T follicular helper cell (primary cell): ENCODE data around the gene CTBP1.

Experiments used
- DNase-seq: peaks from one replicate; pipeline ENCODE4 v3.0.0-alpha.2; 2020; ENCODE audit warnings: low read depth

CTBP1 gene

GRCh38 chr4:1223841-1224809, 24.8 kb downstream of the CTBP1 start:
- DNase-seq: no peak

GRCh38 chr4:1222938-1223690, 25.8 kb downstream of the CTBP1 start:
- DNase-seq: no peak

DNA sequence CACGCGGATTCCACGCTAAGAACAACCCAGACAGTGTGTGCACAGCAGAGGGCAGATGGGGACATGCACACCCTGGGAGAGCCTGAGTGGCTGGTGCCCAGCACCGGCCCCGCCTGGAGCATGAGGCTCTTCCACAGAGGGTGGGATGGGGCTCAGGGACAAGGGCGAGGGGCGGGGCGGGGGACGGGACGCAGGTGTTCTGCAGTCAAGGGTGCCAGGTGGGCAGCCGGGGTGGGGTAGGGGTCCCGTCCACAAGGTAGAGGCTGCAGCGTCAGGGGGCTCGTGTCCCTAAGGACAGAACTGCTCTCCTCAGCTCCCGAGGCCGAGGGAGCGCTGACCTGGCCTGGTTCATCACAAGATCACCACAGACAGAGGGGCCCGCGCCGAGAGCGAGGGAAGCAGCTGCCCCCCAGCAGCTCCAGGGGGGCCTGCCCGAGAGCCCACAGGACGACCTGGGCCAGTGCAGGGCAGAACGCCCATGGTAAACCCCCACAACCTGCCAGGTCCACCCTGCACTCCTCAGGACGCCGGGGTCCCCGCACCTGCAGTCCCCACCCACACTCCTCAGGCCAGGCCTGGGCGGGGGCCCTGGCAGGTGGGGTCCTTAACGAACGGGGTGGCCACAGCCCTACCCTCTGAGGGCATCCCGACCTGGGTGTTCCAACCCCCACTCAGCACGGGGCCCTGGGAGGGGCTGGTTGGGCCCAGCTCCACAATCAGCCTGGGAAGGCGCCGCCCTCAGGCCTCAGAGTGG, 26.7 kb downstream of the CTBP1 start:
- DNase-seq: no peak

GRCh38 chr4:1221155-1221870, 27.6 kb downstream of the CTBP1 start:
- no peak for DNase-seq

GRCh38 chr4:1220566-1220965, 28.4 kb downstream of the CTBP1 start:
- no peak for DNase-seq

DNA sequence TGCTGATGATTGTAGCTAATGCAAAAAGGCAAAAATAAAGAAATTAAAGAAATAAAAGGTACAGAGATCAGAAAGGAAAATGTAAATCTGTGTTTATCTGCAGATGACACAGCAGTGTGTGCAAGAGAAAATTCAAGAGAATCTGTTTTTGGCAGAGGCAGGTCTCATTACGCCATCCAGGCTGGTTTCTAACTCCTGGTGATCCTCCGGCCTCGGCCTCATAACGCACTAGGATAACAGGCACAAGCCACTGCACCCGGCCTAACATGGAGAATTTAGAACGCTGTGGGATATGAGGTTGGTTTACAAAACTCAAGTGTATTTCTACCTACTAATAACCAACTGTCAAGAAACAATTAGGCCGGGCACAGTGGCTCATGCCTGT, 29.4 kb downstream of the CTBP1 start:
- DNase-seq: no peak

- DNase-seq: no peak
Observed at GRCh38 chr4:1218634-1219565, 30.0 kb downstream of the CTBP1 start.

GRCh38 chr4:1217366-1217765, 31.6 kb downstream of the CTBP1 start:
- DNase-seq: no peak

- DNase-seq: peak; percentile 53
Observed at GRCh38 chr4:1216869-1217294, 32.0 kb downstream of the CTBP1 start.

DNA sequence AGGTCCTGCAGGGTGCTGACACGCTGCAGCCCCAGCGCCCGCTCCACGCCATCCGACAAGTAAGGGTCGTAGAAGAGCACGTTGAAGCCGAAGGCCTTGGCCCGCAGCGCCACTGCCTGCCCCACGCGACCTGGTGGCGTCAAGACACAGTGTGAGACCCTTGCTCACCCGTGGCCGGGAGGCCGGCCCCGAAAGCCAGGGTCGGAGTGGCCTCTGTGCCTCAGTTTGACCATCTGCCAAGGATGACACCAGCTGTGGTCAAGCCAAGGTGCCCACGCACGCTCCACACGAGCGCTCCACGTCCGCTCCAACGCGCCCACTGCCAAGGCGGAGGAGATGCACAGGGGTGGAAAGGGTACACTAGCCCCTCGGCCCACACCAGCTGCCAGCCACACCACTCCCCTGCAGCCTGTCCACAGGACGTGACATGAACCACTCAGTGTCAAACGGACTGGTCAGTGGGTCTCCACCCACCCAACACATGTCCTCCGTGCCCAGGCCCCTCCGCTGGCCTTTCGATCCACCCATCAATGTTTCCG, 32.8 kb downstream of the CTBP1 start:
- DNase-seq: no peak

GRCh38 chr4:1215141-1216075, 33.5 kb downstream of the CTBP1 start:
- DNase-seq: no peak

- no peak for DNase-seq
Observed at GRCh38 chr4:1214101-1215095, 34.5 kb downstream of the CTBP1 start.

DNA sequence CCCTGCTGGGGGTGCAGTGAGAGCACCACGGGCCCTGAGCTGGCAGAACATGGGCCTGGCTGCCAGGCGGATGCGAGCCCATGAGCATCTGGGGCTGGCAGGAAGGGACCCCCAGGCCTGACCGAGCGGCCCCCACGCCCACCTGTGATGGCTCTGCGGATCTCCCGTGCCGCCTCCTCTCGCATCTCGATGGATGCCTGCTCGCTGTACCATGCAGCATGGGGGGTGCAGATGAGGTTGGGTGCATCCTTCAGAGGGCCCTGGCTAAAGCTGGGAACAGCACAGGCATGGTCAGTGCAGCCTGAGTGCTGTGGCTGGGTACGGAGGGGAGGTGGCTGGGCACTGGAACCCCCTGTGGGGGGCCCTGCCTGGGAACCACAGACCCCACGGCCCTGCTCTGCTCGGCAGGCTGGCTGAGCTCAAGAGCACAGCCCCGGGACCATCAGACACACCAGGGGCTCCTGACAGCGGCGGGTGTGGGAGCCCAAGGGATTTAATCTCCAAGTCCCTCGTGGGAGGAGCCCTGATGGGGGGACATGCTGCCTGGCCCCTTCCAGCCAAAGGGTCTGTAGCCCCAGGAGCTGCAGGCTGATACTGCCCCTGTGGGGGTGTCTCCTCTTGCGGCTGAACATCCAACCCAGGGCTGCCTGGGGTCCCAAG, 35.5 kb downstream of the CTBP1 start:
- no peak for DNase-seq

DNA sequence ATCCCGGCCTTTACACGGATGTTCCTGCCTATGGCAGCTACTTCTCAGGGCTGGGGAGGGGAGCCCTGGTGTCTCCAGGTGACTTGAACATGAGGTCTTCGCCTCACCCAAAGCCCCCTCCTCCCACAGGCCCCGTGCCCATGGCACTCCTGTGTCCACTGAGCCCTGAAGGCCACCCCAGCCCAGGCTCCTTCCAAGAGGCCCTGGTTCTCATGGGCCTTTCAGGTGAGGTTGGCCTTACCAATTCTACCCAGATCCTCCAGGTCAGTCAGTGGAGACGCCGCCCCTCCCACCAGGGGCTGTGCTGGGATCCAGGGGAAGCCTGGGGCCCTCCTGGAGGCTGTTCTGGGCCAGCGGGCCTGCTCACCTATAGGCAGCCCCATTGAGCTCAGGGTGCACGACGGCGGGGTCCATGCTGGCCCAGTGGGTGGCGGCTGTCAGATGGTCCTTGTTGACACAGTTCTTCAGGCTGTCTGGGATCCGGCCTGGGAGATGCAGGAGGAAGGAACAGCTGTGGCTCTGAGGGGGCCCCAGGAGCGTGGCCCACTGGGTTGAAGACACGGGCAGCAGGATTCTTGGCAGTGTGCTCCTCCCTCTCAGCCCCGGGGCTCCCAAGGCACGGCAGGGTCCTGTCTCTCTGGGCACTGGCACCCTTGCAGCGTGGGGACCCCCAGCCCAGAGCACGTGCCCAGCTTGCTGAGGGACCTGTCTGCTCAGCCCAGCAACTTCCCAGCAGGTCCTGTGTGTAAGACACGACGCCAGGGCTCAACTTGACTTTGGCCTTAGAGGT, 36.2 kb downstream of the CTBP1 start:
- DNase-seq: no peak

- DNase-seq: no peak
Observed at GRCh38 chr4:1211891-1212545, 36.9 kb downstream of the CTBP1 start.

GRCh38 chr4:1211371-1211770, 37.6 kb downstream of the CTBP1 start:
- no peak for DNase-seq
